Endodermal cell (in vitro differentiated cells): ENCODE results near the gene SMS. TPM values are rescaled to one million over a fixed set of nuclear protein-coding genes. Genes with fewer than 3 reads are reported as not detected.

Experiments
- DNase-seq: peaks from one replicate; pipeline ENCODE4 v3.0.0-alpha.2; 2017
- H3K27ac ChIP-seq: 2 replicates; pipeline ENCODE4 v1.5.1; 2013; ENCODE audit warnings: mild to moderate bottlenecking, low read depth, low read length, moderate library complexity
- H3K27me3 ChIP-seq: 2 replicates; pipeline ENCODE4 v1.6.1; 2013; ENCODE audit warnings: mild to moderate bottlenecking, low read length, moderate library complexity; ENCODE audit not compliant: insufficient read depth, control insufficient read depth, poor library complexity, severe bottlenecking
- H3K36me3 ChIP-seq: 2 replicates; pipeline ENCODE4 v1.7.0; 2013; ENCODE audit warnings: mild to moderate bottlenecking, low read length, moderate library complexity; ENCODE audit not compliant: control insufficient read depth, insufficient read depth
- H3K4me1 ChIP-seq: one replicate; pipeline ENCODE4 v1.7.0; 2013; ENCODE audit warnings: low read length; ENCODE audit not compliant: control insufficient read depth, insufficient read depth
- H3K4me3 ChIP-seq: 2 replicates; pipeline ENCODE4 v1.5.1; 2013; ENCODE audit warnings: mild to moderate bottlenecking, low read length, moderate library complexity
- H3K9ac ChIP-seq: 2 replicates; pipeline ENCODE4 v1.6.1; 2013; ENCODE audit warnings: mild to moderate bottlenecking, low read length, moderate library complexity; ENCODE audit not compliant: poor library complexity, severe bottlenecking; ENCODE audit errors: extremely low read depth
- H3K9me3 ChIP-seq: 2 replicates; pipeline ENCODE4 v1.6.1; 2013; ENCODE audit warnings: mild to moderate bottlenecking, low read length, moderate library complexity; ENCODE audit not compliant: control insufficient read depth
- H3K27ac Mint-ChIP-seq: 2 replicates; pipeline ENCODE4 v1.8.0; 2020; ENCODE audit warnings: mixed read lengths
- H3K27me3 Mint-ChIP-seq: 2 replicates; pipeline ENCODE4 v1.8.0; 2021; ENCODE audit warnings: mild to moderate bottlenecking, mixed read lengths; ENCODE audit not compliant: insufficient read depth
- H3K36me3 Mint-ChIP-seq: 2 replicates; pipeline ENCODE4 v1.8.0; 2020; ENCODE audit warnings: low read depth, mixed read lengths
- H3K4me1 Mint-ChIP-seq: 2 replicates; pipeline ENCODE4 v1.8.0; 2020; ENCODE audit warnings: mixed read lengths
- H3K4me3 Mint-ChIP-seq: 2 replicates; pipeline ENCODE4 v1.8.0; 2020; ENCODE audit warnings: mild to moderate bottlenecking, moderate library complexity, mixed read lengths
- H3K9me3 Mint-ChIP-seq: 2 replicates; pipeline ENCODE4 v1.8.0; 2020; ENCODE audit warnings: mild to moderate bottlenecking, mixed read lengths
- CTCF ChIP-seq: fragments of 200-600 bp; sonication (generic); conservative IDR thresholded peaks from 2 replicates; pipeline ENCODE4 v1.5.0; 2021; ENCODE audit warnings: antibody characterized with exemption, mild to moderate bottlenecking
- whole genome bisulfite sequencing, 2 experiments: methylation state at CpG; one replicate each; pipeline versions ENCODE4 v1.1.5 to v1.1.7; 2013; ENCODE audit warnings: missing lambda C conversion rate in 2 of 2, mixed read lengths in 1 of 2; ENCODE audit not compliant: insufficient coverage in 1 of 2, insufficient read length in 1 of 2; 5-methylcytosine and 5-hydroxymethylcytosine counted together
- total RNA-seq, 2 donors: library from RNA; stranded (reverse); fragmentation: NEBNext Ultra II Directional in 1 of 2; extraction: Animal tissue kit (Norgen Biotek cat#: 25700) in 1 of 2; gene quantifications; 2 replicates in 1 of 2; 3 replicates in 1 of 2; pipeline ENCODE4 v1.2.1, GENCODE V29; 2021

SMS gene
- total RNA-seq, 2 donors from 2014 or later = 163 to 312 TPM

- no peaks in the 10 kb centered on the region for H3K4me1 ChIP-seq
- WGBS, 2 experiments = 92 to 95% methylated on average over 6 to 7 of the region's 7 CpGs
- H3K36me3 ChIP-seq = peaks cover 3% of the 10 kb centered on the region
- Mint-ChIP-seq H3K36me3 (peaks cover 41% of the 10 kb centered on the region), H3K27ac (peak overlapping the region; percentile 9), H3K4me1 (peaks cover 34% of the 10 kb centered on the region), H3K9me3 (no peaks in the 10 kb centered on the region), H3K4me3 (no peak overlapping the region), H3K27me3 (no peaks in the 10 kb centered on the region)
- DNase-seq = no peak
- no peak overlapping the region for H3K4me3 ChIP-seq
- TF ChIP-seq CTCF = no peak
- no peak overlapping the region for H3K27ac ChIP-seq
- no peaks in the 10 kb centered on the region for H3K9me3 ChIP-seq
- no peak overlapping the region for H3K9ac ChIP-seq
- H3K27me3 ChIP-seq = no peaks in the 10 kb centered on the region
These were observed 22.8 kb downstream of the SMS start for GRCh38 chrX:21963269-21963668.

GRCh38 chrX:21963731-21964405 lies 23.4 kb downstream of the SMS start:
- Histone ChIP-seq H3K9ac (no peak overlapping the region), H3K4me3 (no peak overlapping the region), H3K4me1 (no peaks in the 10 kb centered on the region), H3K36me3 (peaks cover 3% of the 10 kb centered on the region), H3K9me3 (no peaks in the 10 kb centered on the region), H3K27ac (no peak overlapping the region), H3K27me3 (no peaks in the 10 kb centered on the region)
- no peaks in the 10 kb centered on the region for H3K27me3 Mint-ChIP-seq
- H3K9me3 Mint-ChIP-seq = no peaks in the 10 kb centered on the region
- TF ChIP-seq CTCF = no peak
- H3K36me3 Mint-ChIP-seq = peaks cover 39% of the 10 kb centered on the region
- no peak for DNase-seq
- peak overlapping the region; percentile 9 for H3K27ac Mint-ChIP-seq
- H3K4me3 Mint-ChIP-seq = no peak overlapping the region
- H3K4me1 Mint-ChIP-seq = peaks cover 30% of the 10 kb centered on the region
- WGBS, 2 experiments = 77 to 88% methylated on average over 2 to 8 of the region's 8 CpGs

- peaks cover 7% of the 10 kb centered on the region for H3K36me3 ChIP-seq
- no peaks in the 10 kb centered on the region for H3K9me3 ChIP-seq
- H3K36me3 Mint-ChIP-seq = peaks cover 65% of the 10 kb centered on the region
These were observed 26.4 kb downstream of the SMS start for GRCh38 chrX:21966866-21967265.

More at GRCh38 chrX:21966866-21967265, 26.4 kb downstream of the SMS start:
- no peaks in the 10 kb centered on the region for H3K4me1 ChIP-seq
- WGBS, 2 experiments = 94 to 100% methylated on average over 1 to 6 of the region's 9 CpGs
- Mint-ChIP-seq H3K4me1 (peaks cover 2% of the 10 kb centered on the region), H3K9me3 (no peaks in the 10 kb centered on the region), H3K27ac (no peak overlapping the region), H3K27me3 (no peaks in the 10 kb centered on the region), H3K4me3 (no peak overlapping the region)
- DNase-seq = no peak
- no peak overlapping the region for H3K27ac ChIP-seq
- no peak overlapping the region for H3K9ac ChIP-seq
- TF ChIP-seq CTCF = no peak
- H3K4me3 ChIP-seq = no peak overlapping the region
- no peaks in the 10 kb centered on the region for H3K27me3 ChIP-seq
